Measurements from ENCODE around the gene ZMYM4.

ZMYM4 gene

GRCh38 chr1:35280006-35280405 is 11.5 kb downstream of the ZMYM4 start:
- FAIRE-seq: no peak
- no peak for TF ChIP-seq POLR2AphosphoS5 (IDR thresholded peaks at IDR 0.05; ENCODE audit: low read depth, low read length)
- TF ChIP-seq TAF1 (IDR thresholded peaks at IDR 0.05; ENCODE audit: borderline replicate concordance, low read depth, low read length): no peak
- TF ChIP-seq POLR2A (IDR thresholded peaks at IDR 0.05; ENCODE audit: low read depth, low read length): no peak
- DNase-seq (ENCODE audit: insufficient read length): no peak

- FAIRE-seq (no peak), DNase-seq (ENCODE audit: insufficient read length) (no peak)
- no peak for TF ChIP-seq POLR2AphosphoS5 (IDR thresholded peaks at IDR 0.05; ENCODE audit: low read depth, low read length)
- TF ChIP-seq TAF1 (IDR thresholded peaks at IDR 0.05; ENCODE audit: borderline replicate concordance, low read depth, low read length): no peak
- TF ChIP-seq POLR2A (IDR thresholded peaks at IDR 0.05; ENCODE audit: low read depth, low read length): no peak
Measured at GRCh38 chr1:35281565-35281964, 13.1 kb downstream of the ZMYM4 start.

GRCh38 chr1:35282172-35282571 is 13.7 kb downstream of the ZMYM4 start:
- TF ChIP-seq POLR2AphosphoS5 (IDR thresholded peaks at IDR 0.05; ENCODE audit: low read depth, low read length) (no peak), POLR2A (IDR thresholded peaks at IDR 0.05; ENCODE audit: low read depth, low read length) (no peak), TAF1 (IDR thresholded peaks at IDR 0.05; ENCODE audit: borderline replicate concordance, low read depth, low read length) (no peak)
- FAIRE-seq: no peak
- no peak for DNase-seq (ENCODE audit: insufficient read length)

- DNase-seq (ENCODE audit: insufficient read length) (no peak), FAIRE-seq (no peak)
- TF ChIP-seq TAF1 (IDR thresholded peaks at IDR 0.05; ENCODE audit: borderline replicate concordance, low read depth, low read length): no peak
- no peak for TF ChIP-seq POLR2A (IDR thresholded peaks at IDR 0.05; ENCODE audit: low read depth, low read length)
- no peak for TF ChIP-seq POLR2AphosphoS5 (IDR thresholded peaks at IDR 0.05; ENCODE audit: low read depth, low read length)
Measured at GRCh38 chr1:35284852-35285251, 16.3 kb downstream of the ZMYM4 start.

- DNase-seq (ENCODE audit: insufficient read length) (no peak), FAIRE-seq (no peak)
Measured at GRCh38 chr1:35285771-35286606, 17.5 kb downstream of the ZMYM4 start.

GRCh38 chr1:35287807-35288640 is 19.5 kb downstream of the ZMYM4 start:
- TF ChIP-seq POLR2A (IDR thresholded peaks at IDR 0.05; ENCODE audit: low read depth, low read length): no peak
- no peak for TF ChIP-seq TAF1 (IDR thresholded peaks at IDR 0.05; ENCODE audit: borderline replicate concordance, low read depth, low read length)
- no peak for TF ChIP-seq POLR2AphosphoS5 (IDR thresholded peaks at IDR 0.05; ENCODE audit: low read depth, low read length)
- DNase-seq (ENCODE audit: insufficient read length) (no peak), FAIRE-seq (peak; percentile 42)

More at GRCh38 chr1:35285771-35286606, 17.5 kb downstream of the ZMYM4 start:
- no peak for TF ChIP-seq TAF1 (IDR thresholded peaks at IDR 0.05; ENCODE audit: borderline replicate concordance, low read depth, low read length)
- TF ChIP-seq POLR2AphosphoS5 (IDR thresholded peaks at IDR 0.05; ENCODE audit: low read depth, low read length): no peak
- TF ChIP-seq POLR2A (IDR thresholded peaks at IDR 0.05; ENCODE audit: low read depth, low read length): no peak

GRCh38 chr1:35288761-35289160 is 20.3 kb downstream of the ZMYM4 start:
- FAIRE-seq (no peak), DNase-seq (ENCODE audit: insufficient read length) (no peak)
- TF ChIP-seq POLR2A (IDR thresholded peaks at IDR 0.05; ENCODE audit: low read depth, low read length) (no peak), TAF1 (IDR thresholded peaks at IDR 0.05; ENCODE audit: borderline replicate concordance, low read depth, low read length) (no peak), POLR2AphosphoS5 (IDR thresholded peaks at IDR 0.05; ENCODE audit: low read depth, low read length) (no peak)

GRCh38 chr1:35290452-35290851 is 21.9 kb downstream of the ZMYM4 start:
- no peak for DNase-seq (ENCODE audit: insufficient read length)
- FAIRE-seq: no peak
- no peak for TF ChIP-seq POLR2A (IDR thresholded peaks at IDR 0.05; ENCODE audit: low read depth, low read length)
- TF ChIP-seq POLR2AphosphoS5 (IDR thresholded peaks at IDR 0.05; ENCODE audit: low read depth, low read length): no peak
- TF ChIP-seq TAF1 (IDR thresholded peaks at IDR 0.05; ENCODE audit: borderline replicate concordance, low read depth, low read length): no peak

- no peak for TF ChIP-seq TAF1 (IDR thresholded peaks at IDR 0.05; ENCODE audit: borderline replicate concordance, low read depth, low read length)
- no peak for TF ChIP-seq POLR2AphosphoS5 (IDR thresholded peaks at IDR 0.05; ENCODE audit: low read depth, low read length)
- no peak for TF ChIP-seq POLR2A (IDR thresholded peaks at IDR 0.05; ENCODE audit: low read depth, low read length)
- no peak for FAIRE-seq
- no peak for DNase-seq (ENCODE audit: insufficient read length)
Measured at GRCh38 chr1:35294809-35295208, 26.3 kb downstream of the ZMYM4 start.

- FAIRE-seq (no peak), DNase-seq (ENCODE audit: insufficient read length) (no peak)
- TF ChIP-seq POLR2A (IDR thresholded peaks at IDR 0.05; ENCODE audit: low read depth, low read length): no peak
- TF ChIP-seq TAF1 (IDR thresholded peaks at IDR 0.05; ENCODE audit: borderline replicate concordance, low read depth, low read length): no peak
- TF ChIP-seq POLR2AphosphoS5 (IDR thresholded peaks at IDR 0.05; ENCODE audit: low read depth, low read length): no peak
Measured at GRCh38 chr1:35297886-35298285, 29.4 kb downstream of the ZMYM4 start.

- peak; percentile 28 for DNase-seq (ENCODE audit: insufficient read length)
- peak; percentile 85 for FAIRE-seq
- TF ChIP-seq POLR2AphosphoS5 (IDR thresholded peaks at IDR 0.05; ENCODE audit: low read depth, low read length) (no peak), TAF1 (IDR thresholded peaks at IDR 0.05; ENCODE audit: borderline replicate concordance, low read depth, low read length) (no peak), POLR2A (IDR thresholded peaks at IDR 0.05; ENCODE audit: low read depth, low read length) (no peak)
Measured at GRCh38 chr1:35298464-35298863, 30.0 kb downstream of the ZMYM4 start.

Data from GM12892 (cell line).